ENCODE data around the gene BIN1.

BIN1 gene

GRCh38 chr2:126999106-126999756 lies 107.7 kb downstream of the BIN1 start:
- DNase-seq (ENCODE audit: low read depth in 2 of 2): no peak

DNA sequence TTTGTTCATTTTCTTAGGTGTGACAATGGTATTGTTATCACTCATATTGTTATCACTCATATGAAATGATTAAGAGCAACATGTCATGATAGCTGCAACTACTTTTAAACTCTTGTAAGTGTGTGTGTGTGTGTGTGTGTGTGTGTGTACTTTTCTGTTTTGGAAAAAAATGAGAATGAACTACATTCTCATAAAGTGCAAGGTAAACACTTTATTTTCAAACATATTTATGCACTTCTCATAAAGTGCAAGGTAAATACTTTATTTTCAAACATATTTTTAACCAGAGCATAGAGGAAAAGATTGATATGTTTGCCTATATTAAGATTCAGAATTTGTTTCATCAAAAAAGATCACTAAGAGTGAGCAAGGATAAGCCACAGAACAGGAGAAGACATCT lies 108.5 kb downstream of the BIN1 start:
- no peak for DNase-seq (ENCODE audit: low read depth in 2 of 2)

Data from activated CD8-positive, alpha-beta memory T cell treated with anti-CD3 and anti-CD28 coated beads for 4 hours (primary cell).